Neural cell (in vitro differentiated cells): ENCODE results near the gene CRACDL. TPM values are rescaled to one million over a fixed set of nuclear protein-coding genes. Genes with fewer than 3 reads are reported as not detected.

Experiments used
- H2AFZ ChIP-seq: fragments of 200-600, 300-800 bp; sonication (generic), shearing (Covaris generic); 2 replicates; pipeline ENCODE4 v1.6.0; 2014; ENCODE audit warnings: low read depth, mild to moderate bottlenecking, antibody characterized with exemption, low read length, moderate library complexity
- H3F3A ChIP-seq: fragments of 200-600 bp; shearing (Covaris generic); 2 replicates; pipeline ENCODE4 v1.6.1; 2016; ENCODE audit warnings: mild to moderate bottlenecking, moderate library complexity, mixed read lengths, antibody characterized with exemption, low read length; ENCODE audit not compliant: insufficient read depth, poor library complexity, severe bottlenecking
- H3K27ac ChIP-seq: fragments of 200-600, 300-800 bp; sonication (generic), shearing (Covaris generic); 2 replicates; pipeline ENCODE4 v1.5.1; 2014; ENCODE audit warnings: mild to moderate bottlenecking, low read length, moderate library complexity
- H3K27me3 ChIP-seq: fragments of 300-800, 200-600 bp; sonication (generic), shearing (Covaris generic); 2 replicates; pipeline ENCODE4 v1.6.0; 2014; ENCODE audit warnings: mild to moderate bottlenecking, low read depth, low read length, moderate library complexity; ENCODE audit not compliant: insufficient read depth
- H3K36me3 ChIP-seq: fragments of 300-800, 200-600 bp; sonication (generic), shearing (Covaris generic); 2 replicates; pipeline ENCODE4 v1.5.1; 2014; ENCODE audit warnings: mild to moderate bottlenecking, antibody characterized with exemption, low read length, moderate library complexity; ENCODE audit not compliant: insufficient read depth
- H3K4me2 ChIP-seq: fragments of 300-800, 200-600 bp; sonication (generic), shearing (Covaris generic); 2 replicates; pipeline ENCODE4 v1.6.0; 2014; ENCODE audit warnings: mild to moderate bottlenecking, low read length
- H3K4me3 ChIP-seq: fragments of 300-800, 200-600 bp; sonication (generic), shearing (Covaris generic); 2 replicates; pipeline ENCODE4 v1.5.1; 2014; ENCODE audit warnings: mild to moderate bottlenecking, low read length, moderate library complexity
- H3K79me2 ChIP-seq: fragments of 200-600 bp; shearing (Covaris generic); replicated peaks from 2 replicates; pipeline ENCODE4 v1.6.0; 2014; ENCODE audit warnings: mild to moderate bottlenecking, low read length, moderate library complexity; ENCODE audit not compliant: insufficient read depth
- H3K9ac ChIP-seq: fragments of 300-800, 200-600 bp; sonication (generic), shearing (Covaris generic); 2 replicates; pipeline ENCODE4 v1.6.1; 2016; ENCODE audit warnings: mild to moderate bottlenecking, low read length, mixed read lengths
- H3K9me2 ChIP-seq: fragments of 200-600 bp; shearing (Covaris generic); 2 replicates; pipeline ENCODE4 v1.6.1; 2016; ENCODE audit warnings: mild to moderate bottlenecking, low read length, mixed read lengths; ENCODE audit not compliant: insufficient read depth
- H3K9me3 ChIP-seq: fragments of 200-600, 300-800 bp; sonication (generic), shearing (Covaris generic); 2 replicates; pipeline ENCODE4 v1.6.1; 2016; ENCODE audit warnings: mild to moderate bottlenecking, mixed run types, low read length, moderate library complexity, mixed read lengths
- H4K20me1 ChIP-seq: fragments of 200-600 bp; shearing (Covaris generic); 2 replicates; pipeline ENCODE4 v1.6.1; 2016; ENCODE audit warnings: mild to moderate bottlenecking, mixed run types; ENCODE audit not compliant: insufficient read depth
- EP300 ChIP-seq: fragments of 450-650 bp; conservative IDR thresholded peaks from 2 replicates; pipeline ENCODE4 v1.6.1; 2014; ENCODE audit warnings: antibody characterized with exemption, mild to moderate bottlenecking, moderate library complexity; ENCODE audit not compliant: poor library complexity, severe bottlenecking
- EZH2 ChIP-seq: fragments of 200-600, 300-800 bp; shearing (Covaris generic), sonication (generic); IDR thresholded peaks from 2 replicates; pipeline ENCODE4 v1.6.1; 2014; ENCODE audit warnings: antibody characterized with exemption, low read length, borderline replicate concordance, mild to moderate bottlenecking; ENCODE audit not compliant: insufficient read depth, poor library complexity, severe bottlenecking
- MXI1 ChIP-seq: fragments of 450-650 bp; conservative IDR thresholded peaks from 2 replicates; pipeline ENCODE4 v1.6.1; 2014; ENCODE audit warnings: antibody characterized with exemption, mild to moderate bottlenecking; ENCODE audit not compliant: poor library complexity, severe bottlenecking
- POLR2AphosphoS5 ChIP-seq: IDR thresholded peaks from 2 replicates; pipeline ENCODE4 v1.6.1; 2012
- RAD21 ChIP-seq: fragments of 450-650 bp; conservative IDR thresholded peaks from 2 replicates; pipeline ENCODE4 v1.6.1; 2014; ENCODE audit warnings: antibody characterized with exemption, mild to moderate bottlenecking, moderate library complexity
- REST ChIP-seq: IDR thresholded peaks from 2 replicates; pipeline ENCODE4 v1.6.1; 2012; ENCODE audit warnings: borderline replicate concordance
- SMC3 ChIP-seq: fragments of 450-650 bp; conservative IDR thresholded peaks from 2 replicates; pipeline ENCODE4 v1.6.1; 2014; ENCODE audit warnings: antibody characterized with exemption, mild to moderate bottlenecking, moderate library complexity; ENCODE audit not compliant: poor library complexity
- TAF1 ChIP-seq: IDR thresholded peaks from 2 replicates; pipeline ENCODE4 v1.6.1; 2012; ENCODE audit warnings: low read depth
- polyA plus RNA-seq: library from polyadenylated mRNA; depleted of rRNA; stranded (reverse); fragments of >200 nt; gene quantifications from 2 replicates; pipeline ENCODE4 v1.2.3, GENCODE V29; 2014
- TF ChIP-seq, protein P1 (sequence below): fragments of 450-650 bp; IDR thresholded peaks from 2 replicates; pipeline ENCODE4 v1.5.1; 2014; ENCODE audit warnings: antibody characterized with exemption, mild to moderate bottlenecking, moderate library complexity; ENCODE audit not compliant: poor library complexity, severe bottlenecking

The CRACDL gene
- polyA plus RNA-seq, 1 donor from 2014 or later, result 0.85 TPM

DNA sequence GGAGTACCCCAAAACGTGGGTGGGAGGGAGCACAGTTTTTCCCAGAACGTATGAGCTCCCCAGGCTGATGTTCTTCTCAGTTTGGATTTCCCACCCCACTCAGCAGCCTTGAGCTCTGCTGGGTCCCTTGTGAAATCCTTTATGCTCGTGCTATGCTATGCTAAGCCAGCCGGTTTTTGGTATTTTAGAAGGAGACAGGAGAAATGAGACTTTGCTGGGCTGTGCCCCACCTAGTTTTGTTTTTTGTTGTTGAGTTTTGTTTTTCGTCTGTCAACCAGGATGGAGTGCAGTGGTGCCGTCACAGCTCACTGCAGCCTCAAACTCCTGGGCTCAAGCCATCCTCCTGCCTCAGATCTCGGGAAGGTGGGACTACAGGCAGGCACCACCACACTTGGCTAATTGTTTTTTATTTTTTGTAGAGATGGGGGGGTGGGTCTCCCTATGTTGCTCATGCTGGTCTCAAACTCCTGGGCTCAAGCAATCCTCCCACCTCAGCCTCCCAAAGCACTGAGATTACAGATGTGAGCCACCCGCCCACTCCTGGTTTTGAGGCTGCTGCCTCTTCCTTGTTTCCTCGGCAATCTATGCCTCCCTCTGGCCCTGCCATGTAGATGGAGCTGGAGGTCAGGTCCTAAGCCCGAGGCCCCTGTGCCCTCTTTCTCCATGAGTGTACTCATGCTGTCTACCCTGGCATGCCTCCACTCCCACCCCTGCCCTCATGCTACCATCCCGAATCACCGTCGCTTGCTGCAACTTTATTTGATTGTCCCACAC lies 187.5 kb downstream of the CRACDL start:
- Histone ChIP-seq H3K9me2 (no peaks in the 10 kb centered on the region), H3K36me3 (no peaks in the 10 kb centered on the region), H3K9me3 (no peaks in the 10 kb centered on the region), H3F3A (no peaks in the 10 kb centered on the region), H3K79me2 (no peaks in the 10 kb centered on the region), H2AFZ (no peak overlapping the region), H3K27me3 (no peaks in the 10 kb centered on the region), H4K20me1 (no peaks in the 10 kb centered on the region), H3K4me3 (no peak overlapping the region), H3K4me2 (no peak overlapping the region), H3K9ac (no peak overlapping the region), H3K27ac (no peak overlapping the region)
- TF ChIP-seq MXI1 (no peak), REST (no peak), POLR2AphosphoS5 (no peak), EZH2 (no peak), SMC3 (no peak), EP300 (no peak), RAD21 (no peak), TAF1 (no peak)
- TF ChIP-seq, protein P1, sequence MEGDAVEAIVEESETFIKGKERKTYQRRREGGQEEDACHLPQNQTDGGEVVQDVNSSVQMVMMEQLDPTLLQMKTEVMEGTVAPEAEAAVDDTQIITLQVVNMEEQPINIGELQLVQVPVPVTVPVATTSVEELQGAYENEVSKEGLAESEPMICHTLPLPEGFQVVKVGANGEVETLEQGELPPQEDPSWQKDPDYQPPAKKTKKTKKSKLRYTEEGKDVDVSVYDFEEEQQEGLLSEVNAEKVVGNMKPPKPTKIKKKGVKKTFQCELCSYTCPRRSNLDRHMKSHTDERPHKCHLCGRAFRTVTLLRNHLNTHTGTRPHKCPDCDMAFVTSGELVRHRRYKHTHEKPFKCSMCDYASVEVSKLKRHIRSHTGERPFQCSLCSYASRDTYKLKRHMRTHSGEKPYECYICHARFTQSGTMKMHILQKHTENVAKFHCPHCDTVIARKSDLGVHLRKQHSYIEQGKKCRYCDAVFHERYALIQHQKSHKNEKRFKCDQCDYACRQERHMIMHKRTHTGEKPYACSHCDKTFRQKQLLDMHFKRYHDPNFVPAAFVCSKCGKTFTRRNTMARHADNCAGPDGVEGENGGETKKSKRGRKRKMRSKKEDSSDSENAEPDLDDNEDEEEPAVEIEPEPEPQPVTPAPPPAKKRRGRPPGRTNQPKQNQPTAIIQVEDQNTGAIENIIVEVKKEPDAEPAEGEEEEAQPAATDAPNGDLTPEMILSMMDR, result no peak

DNA sequence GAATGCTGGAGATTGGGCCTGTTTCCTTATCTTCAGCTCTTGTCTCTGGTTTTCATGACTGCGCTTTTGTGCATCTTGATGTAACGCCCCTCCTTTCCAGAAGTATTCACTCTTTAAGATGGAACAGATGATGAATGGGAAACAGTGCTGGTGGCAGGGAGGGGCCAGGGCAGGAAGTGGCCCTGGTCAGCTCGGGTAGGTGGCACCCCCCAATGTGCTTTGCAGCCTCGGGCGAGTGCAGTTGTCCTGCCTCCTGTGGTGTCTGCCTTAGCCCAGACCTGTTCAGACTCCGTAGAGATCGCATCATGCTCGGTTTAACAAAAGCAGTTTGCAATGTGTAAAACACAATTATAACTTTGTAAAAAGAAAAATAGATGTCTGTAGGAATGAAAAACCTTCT lies 188.1 kb downstream of the CRACDL start:
- Histone ChIP-seq H3K4me2 (no peak overlapping the region), H3K27ac (no peak overlapping the region), H4K20me1 (no peaks in the 10 kb centered on the region), H3K9me2 (no peaks in the 10 kb centered on the region), H3K9me3 (no peaks in the 10 kb centered on the region), H3K27me3 (no peaks in the 10 kb centered on the region), H3F3A (no peaks in the 10 kb centered on the region), H3K36me3 (no peaks in the 10 kb centered on the region), H3K4me3 (no peak overlapping the region), H2AFZ (no peak overlapping the region), H3K9ac (no peak overlapping the region), H3K79me2 (no peaks in the 10 kb centered on the region)
- TF ChIP-seq POLR2AphosphoS5 (no peak), REST (no peak), EZH2 (no peak), SMC3 (no peak), MXI1 (no peak), RAD21 (no peak), EP300 (no peak), TAF1 (no peak)
- TF ChIP-seq, protein P1, result no peak
